ENCODE measurements around the gene CCDC154. TPM values are rescaled to one million over a fixed set of nuclear protein-coding genes. Genes with fewer than 3 reads are reported as not detected.

CCDC154 gene
- total RNA-seq, 1 donor from 2014 or later = 1.5 TPM

GRCh38 chr16:1475552-1476114, 31.3 kb upstream of the CCDC154 start:
- Mint-ChIP-seq H3K4me3 (ENCODE audit: unreplicated experiment) (peak overlapping the region; percentile 80), H3K9me3 (ENCODE audit: unreplicated experiment) (peaks cover 14% of the 10 kb centered on the region), H3K27ac (ENCODE audit: unreplicated experiment) (peak overlapping the region; percentile 66), H3K36me3 (ENCODE audit: low read depth, unreplicated experiment) (peaks cover 2% of the 10 kb centered on the region), H3K4me1 (ENCODE audit: low read depth, unreplicated experiment) (peaks cover 10% of the 10 kb centered on the region), H3K27me3 (ENCODE audit: low read depth, unreplicated experiment) (peaks cover 5% of the 10 kb centered on the region)
- H3K9ac ChIP-seq (ENCODE audit: low read length) = peak overlapping the region; percentile 94
- H3K27me3 ChIP-seq (ENCODE audit: insufficient read depth, low read length) = no peaks in the 10 kb centered on the region
- H3K79me2 ChIP-seq (ENCODE audit: insufficient read depth, low read length) = peaks cover 33% of the 10 kb centered on the region
- no peaks in the 10 kb centered on the region for H3K36me3 ChIP-seq (ENCODE audit: insufficient read depth, low read length)
- H3K27ac ChIP-seq (ENCODE audit: low read depth, low read length) = peak overlapping the region; percentile 73
- peak overlapping the region; percentile 68 for H3K4me3 ChIP-seq (ENCODE audit: insufficient read depth, low read depth, low read length)
- peaks cover 26% of the 10 kb centered on the region for H3K4me1 ChIP-seq (ENCODE audit: insufficient read depth, low read length)
- no peak for DNase-seq (ENCODE audit: low read depth)
- TF ChIP-seq EZH2 (IDR thresholded peaks at IDR 0.05; ENCODE audit: insufficient read depth, low read length) (no peak), CTCF (IDR thresholded peaks at IDR 0.05; ENCODE audit: insufficient read depth, low read depth, low read length) (no peak)
- no peak for FAIRE-seq
- H3K4me2 ChIP-seq (ENCODE audit: low read length) = peak overlapping the region; percentile 92
- no peaks in the 10 kb centered on the region for H3K9me3 ChIP-seq (ENCODE audit: insufficient read depth, low read depth, low read length)
- peak overlapping the region; percentile 87 for H2AFZ ChIP-seq (ENCODE audit: low read depth, low read length)
- peaks cover 18% of the 10 kb centered on the region for H4K20me1 ChIP-seq (ENCODE audit: insufficient read depth, low read length)

GRCh38 chr16:1474796-1475551, 30.6 kb upstream of the CCDC154 start, which contains the start of gene CLCN7:
Gene CLCN7 (minus strand): TSS chr16:1475028. CDS start chr16:1474974, 54 bp downstream.
- TF ChIP-seq EZH2 (IDR thresholded peaks at IDR 0.05; ENCODE audit: insufficient read depth, low read length) (no peak), CTCF (IDR thresholded peaks at IDR 0.05; ENCODE audit: insufficient read depth, low read depth, low read length) (no peak)
- DNase-seq (ENCODE audit: low read depth) (peak; percentile 72), FAIRE-seq (no peak)
- Histone ChIP-seq H3K27me3 (ENCODE audit: insufficient read depth, low read length) (no peaks in the 10 kb centered on the region), H3K79me2 (ENCODE audit: insufficient read depth, low read length) (peaks cover 40% of the 10 kb centered on the region), H3K9ac (ENCODE audit: low read length) (peak within 1 kb of the TSS; percentile 94), H3K9me3 (ENCODE audit: insufficient read depth, low read depth, low read length) (no peaks in the 10 kb centered on the region), H3K4me2 (ENCODE audit: low read length) (peak within 1 kb of the TSS; percentile 92), H3K27ac (ENCODE audit: low read depth, low read length) (peak within 1 kb of the TSS; percentile 73), H3K36me3 (ENCODE audit: insufficient read depth, low read length) (no peaks in the 10 kb centered on the region), H4K20me1 (ENCODE audit: insufficient read depth, low read length) (peaks cover 24% of the 10 kb centered on the region), H3K4me1 (ENCODE audit: insufficient read depth, low read length) (peaks cover 31% of the 10 kb centered on the region), H2AFZ (ENCODE audit: low read depth, low read length) (peak within 1 kb of the TSS; percentile 87), H3K4me3 (ENCODE audit: insufficient read depth, low read depth, low read length) (peak within 1 kb of the TSS; percentile 68)
- peaks cover 3% of the 10 kb centered on the region for H3K27me3 Mint-ChIP-seq (ENCODE audit: low read depth, unreplicated experiment)
- peaks cover 14% of the 10 kb centered on the region for H3K9me3 Mint-ChIP-seq (ENCODE audit: unreplicated experiment)
- H3K4me3 Mint-ChIP-seq (ENCODE audit: unreplicated experiment) = peak within 1 kb of the TSS; percentile 83
- H3K4me1 Mint-ChIP-seq (ENCODE audit: low read depth, unreplicated experiment) = peaks cover 16% of the 10 kb centered on the region
- peaks cover 2% of the 10 kb centered on the region for H3K36me3 Mint-ChIP-seq (ENCODE audit: low read depth, unreplicated experiment)
- H3K27ac Mint-ChIP-seq (ENCODE audit: unreplicated experiment) = peak within 1 kb of the TSS; percentile 66
